ENCODE measurements around the gene RNF41.
A peak's percentile ranks its signal among the peaks of the same experiment; 100 is the strongest.
"Not testable (repeated sequence)": the region's sequence is repeated elsewhere in the genome, so short reads cannot be mapped to it uniquely, and the experiment has no call there.

RNF41 gene

GRCh38 chr12:56158029-56158925 lies 63.4 kb downstream of the RNF41 start, which contains the start of gene MYL6:
MYL6 (plus strand) TSS chr12:56158359; CDS start chr12:56158402, 43 bp downstream.
- peak; percentile 94 for DNase-seq (ENCODE audit: low read depth)
- 0 out of 2 replicates have a peak, but pooled peaks have one; percentile 15 for TF ChIP-seq CTCF (IDR thresholded peaks at IDR 0.05; ENCODE audit: control insufficient read depth, extremely low read depth, insufficient read depth)
- peak within 1 kb of the TSS; percentile 90 for H3K4me3 ChIP-seq (ENCODE audit: low read depth, low read length)

- TF ChIP-seq CTCF (IDR thresholded peaks at IDR 0.05; ENCODE audit: control insufficient read depth, extremely low read depth, insufficient read depth): peak; percentile 35; the same call in 1 of the 2 replicates
- H3K4me3 ChIP-seq (ENCODE audit: low read depth, low read length): peak overlapping the region; percentile 90
These were observed 64.3 kb downstream of the RNF41 start for GRCh38 chr12:56157201-56158028.

GRCh38 chr12:56156464-56157200 lies 65.1 kb downstream of the RNF41 start:
- DNase-seq (ENCODE audit: low read depth); H3K4me3 ChIP-seq (ENCODE audit: low read depth, low read length): not testable (repeated sequence)

More at GRCh38 chr12:56157201-56158028, 64.3 kb downstream of the RNF41 start:
- DNase-seq (ENCODE audit: low read depth): no peak

- H3K4me3 ChIP-seq (ENCODE audit: low read depth, low read length): no peak overlapping the region
- no peak for DNase-seq (ENCODE audit: low read depth)
- TF ChIP-seq CTCF (IDR thresholded peaks at IDR 0.05; ENCODE audit: control insufficient read depth, extremely low read depth, insufficient read depth): no peak
These were observed 66.4 kb downstream of the RNF41 start for GRCh38 chr12:56155256-56155845.

GRCh38 chr12:56154818-56155217 lies 66.9 kb downstream of the RNF41 start:
- no peak overlapping the region for H3K4me3 ChIP-seq (ENCODE audit: low read depth, low read length)
- TF ChIP-seq CTCF (IDR thresholded peaks at IDR 0.05; ENCODE audit: control insufficient read depth, extremely low read depth, insufficient read depth): no peak
- DNase-seq (ENCODE audit: low read depth): no peak

GRCh38 chr12:56154246-56154771 lies 67.4 kb downstream of the RNF41 start:
- no peak for TF ChIP-seq CTCF (IDR thresholded peaks at IDR 0.05; ENCODE audit: control insufficient read depth, extremely low read depth, insufficient read depth)
- no peak for DNase-seq (ENCODE audit: low read depth)
- no peak overlapping the region for H3K4me3 ChIP-seq (ENCODE audit: low read depth, low read length)
